Measurements from ENCODE around the gene NFIX. TPM values are rescaled to one million over a fixed set of nuclear protein-coding genes. Genes with fewer than 3 reads are reported as not detected.

The NFIX gene
- total and polyA plus RNA-seq, 2 of the 13 experiments (the other 11 are each of a cell fraction or from before 2014, with no cell fraction given) = 3.4 to 5.4 TPM

DNA sequence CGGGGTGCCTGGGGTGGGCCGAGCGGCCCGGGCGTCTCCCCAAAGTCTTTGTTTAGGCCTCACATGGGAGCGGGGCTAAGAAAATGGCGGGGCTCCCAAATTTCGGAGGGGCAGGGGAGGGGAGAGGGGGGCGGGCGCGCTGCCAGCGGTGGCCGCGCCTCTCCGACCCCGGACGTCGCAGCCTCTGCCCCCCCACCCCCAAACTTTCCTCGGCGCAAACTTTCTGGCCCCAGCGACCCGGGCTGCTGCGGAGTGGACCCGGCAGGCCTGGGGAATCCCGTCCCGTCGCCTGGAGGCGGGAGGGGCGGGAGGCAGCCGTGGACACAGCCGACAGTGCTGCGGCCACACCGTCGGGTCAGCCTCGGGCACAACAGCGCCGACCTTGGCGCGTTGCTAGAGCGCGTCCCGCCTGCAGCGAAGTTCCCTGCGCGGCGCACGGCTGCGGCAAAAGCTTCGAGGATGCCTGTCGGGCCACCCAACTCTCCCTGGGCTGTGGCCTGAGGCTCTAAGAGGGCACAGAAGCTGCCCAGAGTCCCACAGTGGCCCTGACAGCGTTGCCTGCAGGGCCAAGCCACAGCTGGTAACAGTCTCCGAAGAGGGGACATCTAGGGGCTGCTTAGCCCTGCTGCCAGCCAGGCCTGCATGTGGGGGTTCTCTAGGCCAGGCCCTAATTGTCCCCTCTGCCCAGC lies 1.3 kb downstream of the NFIX start (continued):
- no peak for TF ChIP-seq NBN (conservative IDR thresholded peaks at IDR 0.05)
- TF ChIP-seq, protein P1, sequence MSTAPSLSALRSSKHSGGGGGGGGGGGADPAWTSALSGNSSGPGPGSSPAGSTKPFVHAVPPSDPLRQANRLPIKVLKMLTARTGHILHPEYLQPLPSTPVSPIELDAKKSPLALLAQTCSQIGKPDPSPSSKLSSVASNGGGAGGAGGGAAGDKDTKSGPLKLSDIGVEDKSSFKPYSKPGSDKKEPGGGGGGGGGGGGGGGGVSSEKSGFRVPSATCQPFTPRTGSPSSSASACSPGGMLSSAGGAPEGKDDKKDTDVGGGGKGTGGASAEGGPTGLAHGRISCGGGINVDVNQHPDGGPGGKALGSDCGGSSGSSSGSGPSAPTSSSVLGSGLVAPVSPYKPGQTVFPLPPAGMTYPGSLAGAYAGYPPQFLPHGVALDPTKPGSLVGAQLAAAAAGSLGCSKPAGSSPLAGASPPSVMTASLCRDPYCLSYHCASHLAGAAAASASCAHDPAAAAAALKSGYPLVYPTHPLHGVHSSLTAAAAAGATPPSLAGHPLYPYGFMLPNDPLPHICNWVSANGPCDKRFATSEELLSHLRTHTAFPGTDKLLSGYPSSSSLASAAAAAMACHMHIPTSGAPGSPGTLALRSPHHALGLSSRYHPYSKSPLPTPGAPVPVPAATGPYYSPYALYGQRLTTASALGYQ (CRISPR knock-in tag; IDR thresholded peaks at IDR 0.05) = no peak
- peak; percentile 74; the same call in 1 of the 2 replicates for TF ChIP-seq ZMYM2 (CRISPR knock-in tag; IDR thresholded peaks at IDR 0.05)
- no peak for TF ChIP-seq HCFC1 (IDR thresholded peaks at IDR 0.05; ENCODE audit: low read depth, low read length)
- TF ChIP-seq FOXO1 (CRISPR knock-in tag; IDR thresholded peaks at IDR 0.05) = no peak
- no peak for TF ChIP-seq SIX1 (CRISPR knock-in tag; IDR thresholded peaks at IDR 0.05; ENCODE audit: borderline replicate concordance)
- TF ChIP-seq ZNF17 (CRISPR knock-in tag; IDR thresholded peaks at IDR 0.05) = no peak
- TF ChIP-seq, protein P2, sequence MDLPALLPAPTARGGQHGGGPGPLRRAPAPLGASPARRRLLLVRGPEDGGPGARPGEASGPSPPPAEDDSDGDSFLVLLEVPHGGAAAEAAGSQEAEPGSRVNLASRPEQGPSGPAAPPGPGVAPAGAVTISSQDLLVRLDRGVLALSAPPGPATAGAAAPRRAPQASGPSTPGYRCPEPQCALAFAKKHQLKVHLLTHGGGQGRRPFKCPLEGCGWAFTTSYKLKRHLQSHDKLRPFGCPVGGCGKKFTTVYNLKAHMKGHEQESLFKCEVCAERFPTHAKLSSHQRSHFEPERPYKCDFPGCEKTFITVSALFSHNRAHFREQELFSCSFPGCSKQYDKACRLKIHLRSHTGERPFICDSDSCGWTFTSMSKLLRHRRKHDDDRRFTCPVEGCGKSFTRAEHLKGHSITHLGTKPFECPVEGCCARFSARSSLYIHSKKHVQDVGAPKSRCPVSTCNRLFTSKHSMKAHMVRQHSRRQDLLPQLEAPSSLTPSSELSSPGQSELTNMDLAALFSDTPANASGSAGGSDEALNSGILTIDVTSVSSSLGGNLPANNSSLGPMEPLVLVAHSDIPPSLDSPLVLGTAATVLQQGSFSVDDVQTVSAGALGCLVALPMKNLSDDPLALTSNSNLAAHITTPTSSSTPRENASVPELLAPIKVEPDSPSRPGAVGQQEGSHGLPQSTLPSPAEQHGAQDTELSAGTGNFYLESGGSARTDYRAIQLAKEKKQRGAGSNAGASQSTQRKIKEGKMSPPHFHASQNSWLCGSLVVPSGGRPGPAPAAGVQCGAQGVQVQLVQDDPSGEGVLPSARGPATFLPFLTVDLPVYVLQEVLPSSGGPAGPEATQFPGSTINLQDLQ (CRISPR knock-in tag; IDR thresholded peaks at IDR 0.05) = no peak
- no peak for TF ChIP-seq SRSF4 (IDR thresholded peaks at IDR 0.05; ENCODE audit: low read depth, low read length, poor library complexity, severe bottlenecking)
- TF ChIP-seq, protein P3, sequence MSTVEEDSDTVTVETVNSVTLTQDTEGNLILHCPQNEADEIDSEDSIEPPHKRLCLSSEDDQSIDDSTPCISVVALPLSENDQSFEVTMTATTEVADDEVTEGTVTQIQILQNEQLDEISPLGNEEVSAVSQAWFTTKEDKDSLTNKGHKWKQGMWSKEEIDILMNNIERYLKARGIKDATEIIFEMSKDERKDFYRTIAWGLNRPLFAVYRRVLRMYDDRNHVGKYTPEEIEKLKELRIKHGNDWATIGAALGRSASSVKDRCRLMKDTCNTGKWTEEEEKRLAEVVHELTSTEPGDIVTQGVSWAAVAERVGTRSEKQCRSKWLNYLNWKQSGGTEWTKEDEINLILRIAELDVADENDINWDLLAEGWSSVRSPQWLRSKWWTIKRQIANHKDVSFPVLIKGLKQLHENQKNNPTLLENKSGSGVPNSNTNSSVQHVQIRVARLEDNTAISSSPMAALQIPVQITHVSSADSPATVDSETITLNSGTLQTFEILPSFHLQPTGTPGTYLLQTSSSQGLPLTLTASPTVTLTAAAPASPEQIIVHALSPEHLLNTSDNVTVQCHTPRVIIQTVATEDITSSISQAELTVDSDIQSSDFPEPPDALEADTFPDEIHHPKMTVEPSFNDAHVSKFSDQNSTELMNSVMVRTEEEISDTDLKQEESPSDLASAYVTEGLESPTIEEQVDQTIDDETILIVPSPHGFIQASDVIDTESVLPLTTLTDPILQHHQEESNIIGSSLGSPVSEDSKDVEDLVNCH (CRISPR knock-in tag; IDR thresholded peaks at IDR 0.05) = no peak
- TF ChIP-seq DPF2 (CRISPR knock-in tag; IDR thresholded peaks at IDR 0.05; ENCODE audit: borderline replicate concordance, low read depth) = no peak
- TF ChIP-seq ISX (CRISPR knock-in tag; conservative IDR thresholded peaks at IDR 0.05) = no peak
- no peak for TF ChIP-seq ZNF670 (CRISPR knock-in tag; IDR thresholded peaks at IDR 0.05; ENCODE audit: borderline replicate concordance)
- TF ChIP-seq ZNF230 (CRISPR knock-in tag; IDR thresholded peaks at IDR 0.05) = no peak
- TF ChIP-seq, protein P4, sequence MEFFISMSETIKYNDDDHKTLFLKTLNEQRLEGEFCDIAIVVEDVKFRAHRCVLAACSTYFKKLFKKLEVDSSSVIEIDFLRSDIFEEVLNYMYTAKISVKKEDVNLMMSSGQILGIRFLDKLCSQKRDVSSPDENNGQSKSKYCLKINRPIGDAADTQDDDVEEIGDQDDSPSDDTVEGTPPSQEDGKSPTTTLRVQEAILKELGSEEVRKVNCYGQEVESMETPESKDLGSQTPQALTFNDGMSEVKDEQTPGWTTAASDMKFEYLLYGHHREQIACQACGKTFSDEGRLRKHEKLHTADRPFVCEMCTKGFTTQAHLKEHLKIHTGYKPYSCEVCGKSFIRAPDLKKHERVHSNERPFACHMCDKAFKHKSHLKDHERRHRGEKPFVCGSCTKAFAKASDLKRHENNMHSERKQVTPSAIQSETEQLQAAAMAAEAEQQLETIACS (CRISPR knock-in tag; IDR thresholded peaks at IDR 0.05) = peak; percentile 48; the same call in 1 of the 2 replicates
- TF ChIP-seq, protein P5, sequence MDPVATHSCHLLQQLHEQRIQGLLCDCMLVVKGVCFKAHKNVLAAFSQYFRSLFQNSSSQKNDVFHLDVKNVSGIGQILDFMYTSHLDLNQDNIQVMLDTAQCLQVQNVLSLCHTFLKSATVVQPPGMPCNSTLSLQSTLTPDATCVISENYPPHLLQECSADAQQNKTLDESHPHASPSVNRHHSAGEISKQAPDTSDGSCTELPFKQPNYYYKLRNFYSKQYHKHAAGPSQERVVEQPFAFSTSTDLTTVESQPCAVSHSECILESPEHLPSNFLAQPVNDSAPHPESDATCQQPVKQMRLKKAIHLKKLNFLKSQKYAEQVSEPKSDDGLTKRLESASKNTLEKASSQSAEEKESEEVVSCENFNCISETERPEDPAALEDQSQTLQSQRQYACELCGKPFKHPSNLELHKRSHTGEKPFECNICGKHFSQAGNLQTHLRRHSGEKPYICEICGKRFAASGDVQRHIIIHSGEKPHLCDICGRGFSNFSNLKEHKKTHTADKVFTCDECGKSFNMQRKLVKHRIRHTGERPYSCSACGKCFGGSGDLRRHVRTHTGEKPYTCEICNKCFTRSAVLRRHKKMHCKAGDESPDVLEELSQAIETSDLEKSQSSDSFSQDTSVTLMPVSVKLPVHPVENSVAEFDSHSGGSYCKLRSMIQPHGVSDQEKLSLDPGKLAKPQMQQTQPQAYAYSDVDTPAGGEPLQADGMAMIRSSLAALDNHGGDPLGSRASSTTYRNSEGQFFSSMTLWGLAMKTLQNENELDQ (CRISPR knock-in tag; IDR thresholded peaks at IDR 0.05; ENCODE audit: borderline replicate concordance) = no peak
- TF ChIP-seq, protein P6, sequence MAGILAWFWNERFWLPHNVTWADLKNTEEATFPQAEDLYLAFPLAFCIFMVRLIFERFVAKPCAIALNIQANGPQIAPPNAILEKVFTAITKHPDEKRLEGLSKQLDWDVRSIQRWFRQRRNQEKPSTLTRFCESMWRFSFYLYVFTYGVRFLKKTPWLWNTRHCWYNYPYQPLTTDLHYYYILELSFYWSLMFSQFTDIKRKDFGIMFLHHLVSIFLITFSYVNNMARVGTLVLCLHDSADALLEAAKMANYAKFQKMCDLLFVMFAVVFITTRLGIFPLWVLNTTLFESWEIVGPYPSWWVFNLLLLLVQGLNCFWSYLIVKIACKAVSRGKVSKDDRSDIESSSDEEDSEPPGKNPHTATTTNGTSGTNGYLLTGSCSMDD (CRISPR knock-in tag; IDR thresholded peaks at IDR 0.05) = no peak
- peak; percentile 35; the same call in 1 of the 2 replicates for TF ChIP-seq YEATS4 (CRISPR knock-in tag; IDR thresholded peaks at IDR 0.05; ENCODE audit: borderline replicate concordance)
